Panc1 (cell line): Measurements from ENCODE around the gene SAMD11.

Source experiments
- CTCF ChIP-seq: fragments of 450-650 bp; IDR thresholded peaks from 2 replicates; pipeline ENCODE4 v1.5.1; 2017; ENCODE audit warnings: mild to moderate bottlenecking
- TCF7L2 ChIP-seq: IDR thresholded peaks from 2 replicates; pipeline ENCODE4 v1.6.1; 2011; ENCODE audit warnings: mild to moderate bottlenecking, low read depth, low read length, inconsistent platforms

GRCh38 chr1:910881-911721 lies 12.6 kb upstream of the SAMD11 start:
- TF ChIP-seq TCF7L2 (no peak), CTCF (no peak)
